Natural killer cell (primary cell): ENCODE data around the gene CXCL9. TPM values are rescaled to one million over a fixed set of nuclear protein-coding genes. Genes with fewer than 3 reads are reported as not detected.
"Not testable (repeated sequence)": the region's sequence is repeated elsewhere in the genome, so short reads cannot be mapped to it uniquely, and the experiment has no call there.

Experiments used
- ATAC-seq, 3 donors: fragments of 150-1000 bp in 2 of 3; fragments of 200-7000 bp in 1 of 3; cut with Tn5 transposase; 1 replicate in 1 of 3; 2 replicates in 2 of 3; pipeline ENCODE4 v1.10.0; 2021; ENCODE audit warnings: mild to moderate bottlenecking in 2 of 3, moderate library complexity in 2 of 3
- DNase-seq, 2 donors: peaks; one replicate each; pipeline versions ENCODE4 v3.0.0 to v3.0.0-alpha.2; 2013 to 2021; ENCODE audit warnings: mixed read lengths in 1 of 2
- H3K27ac ChIP-seq: one replicate; pipeline ENCODE4 v1.5.1; 2013; ENCODE audit warnings: mild to moderate bottlenecking, low read length
- H3K27me3 ChIP-seq: one replicate; pipeline ENCODE4 v1.6.1; 2013; ENCODE audit warnings: low read length; ENCODE audit not compliant: control insufficient read depth, insufficient read depth
- H3K36me3 ChIP-seq: one replicate; pipeline ENCODE4 v1.6.1; 2013; ENCODE audit warnings: low read length; ENCODE audit not compliant: control insufficient read depth, insufficient read depth
- H3K4me1 ChIP-seq: one replicate; pipeline ENCODE4 v1.6.1; 2013; ENCODE audit warnings: low read length; ENCODE audit not compliant: control insufficient read depth, insufficient read depth
- H3K4me3 ChIP-seq: one replicate; pipeline ENCODE4 v1.5.1; 2013; ENCODE audit warnings: low read length
- H3K9me3 ChIP-seq: one replicate; pipeline ENCODE4 v1.6.1; 2013; ENCODE audit warnings: low read length; ENCODE audit not compliant: control insufficient read depth, insufficient read depth
- H3K27ac Mint-ChIP-seq, 2 donors: one replicate each; pipeline ENCODE4 v1.8.0; 2022; ENCODE audit warnings: mild to moderate bottlenecking in 2 of 2, mixed read lengths in 2 of 2, moderate library complexity in 1 of 2
- H3K27me3 Mint-ChIP-seq, 2 donors: one replicate each; pipeline ENCODE4 v1.8.0; 2022; ENCODE audit warnings: low read depth in 2 of 2, mixed read lengths in 2 of 2
- H3K36me3 Mint-ChIP-seq: one replicate; pipeline ENCODE4 v1.8.0; 2022; ENCODE audit warnings: mixed read lengths
- H3K4me1 Mint-ChIP-seq, 2 donors: one replicate each; pipeline ENCODE4 v1.8.0; 2022; ENCODE audit warnings: mixed read lengths in 2 of 2
- H3K4me3 Mint-ChIP-seq: one replicate; pipeline ENCODE4 v1.8.0; 2022; ENCODE audit warnings: mild to moderate bottlenecking, moderate library complexity, mixed read lengths
- H3K9me3 Mint-ChIP-seq, 2 donors: one replicate each; pipeline ENCODE4 v1.8.0; 2022; ENCODE audit warnings: mixed read lengths in 2 of 2
- CTCF ChIP-seq: fragments of 200-600 bp; IDR thresholded peaks from one replicate; pipeline ENCODE4 v1.8.0; 2022; ENCODE audit warnings: antibody characterized with exemption
- WGBS: methylation state at CpG from one replicate; pipeline ENCODE4 v1.1.7; 2013; ENCODE audit warnings: missing lambda C conversion rate; ENCODE audit not compliant: insufficient coverage; 5-methylcytosine and 5-hydroxymethylcytosine counted together
- intact Hi-C: fragments of 100-400 bp; cut with micrococcal nuclease; formaldehyde crosslinking; loops from one replicate; pipeline ENCODE4 v1.14.2; 2022
- total RNA-seq, 4 donors: library from RNA; stranded (reverse); fragments of 120-200 nt in 1 of 4; gene quantifications; one replicate each; pipeline versions ENCODE4 v1.2.3 to v1.2.4, GENCODE V29; 2013 to 2022

Gene CXCL9
- total RNA-seq, 3 donors from 2014 or later (not counting 1 experiment from before 2014, with no cell fraction given): not detected

GRCh38 chr4:76001700-76002099, 5.6 kb downstream of the CXCL9 start:
- Histone ChIP-seq H3K27ac (no peak overlapping the region), H3K4me3 (no peak overlapping the region), H3K9me3 (no peaks in the 10 kb centered on the region), H3K27me3 (no peaks in the 10 kb centered on the region), H3K36me3 (no peaks in the 10 kb centered on the region), H3K4me1 (no peaks in the 10 kb centered on the region)
- no peaks in the 10 kb centered on the region for H3K4me1 Mint-ChIP-seq
- ATAC-seq (no peak), DNase-seq (no peak)
- 76% methylated on average over 6 of the region's 7 CpGs for WGBS
- peaks cover 14 to 17% of the 10 kb centered on the region in 2 donors for H3K27me3 Mint-ChIP-seq
- H3K9me3 Mint-ChIP-seq: no peaks in the 10 kb centered on the region
- TF ChIP-seq CTCF: no peak
- H3K36me3 Mint-ChIP-seq: no peaks in the 10 kb centered on the region
- H3K27ac Mint-ChIP-seq: no peak overlapping the region
- intact Hi-C loops: no loop called here
- no peak overlapping the region for H3K4me3 Mint-ChIP-seq

- WGBS: 86% methylated on average over 1 of the region's 1 CpG
- no peak for DNase-seq
Observed at GRCh38 chr4:76000279-76000678, 7.0 kb downstream of the CXCL9 start.

GRCh38 chr4:75998525-75999147, 8.7 kb downstream of the CXCL9 start:
- WGBS: 83% methylated on average over 2 of the region's 2 CpGs
- intact Hi-C loops, DNase-seq, H3K9me3 Mint-ChIP-seq, H3K9me3 ChIP-seq, H3K4me3 Mint-ChIP-seq, H3K27me3 ChIP-seq, ATAC-seq, H3K36me3 Mint-ChIP-seq, H3K36me3 ChIP-seq, H3K4me1 Mint-ChIP-seq, H3K27ac ChIP-seq, H3K27ac Mint-ChIP-seq, H3K4me1 ChIP-seq, H3K4me3 ChIP-seq: not testable (repeated sequence)
- peaks cover 6 to 10% of the 10 kb centered on the region in 2 donors for H3K27me3 Mint-ChIP-seq

More at GRCh38 chr4:76000279-76000678, 7.0 kb downstream of the CXCL9 start:
- Histone ChIP-seq H3K4me1 (no peaks in the 10 kb centered on the region), H3K27me3 (no peaks in the 10 kb centered on the region), H3K9me3 (no peaks in the 10 kb centered on the region), H3K27ac (no peak overlapping the region), H3K4me3 (no peak overlapping the region), H3K36me3 (no peaks in the 10 kb centered on the region)
- Mint-ChIP-seq H3K4me3 (no peak overlapping the region), H3K9me3 (no peaks in the 10 kb centered on the region), H3K4me1 (no peaks in the 10 kb centered on the region), H3K36me3 (no peaks in the 10 kb centered on the region), H3K27me3 (peaks cover 14% of the 10 kb centered on the region in 2 donors), H3K27ac (no peak overlapping the region)
- TF ChIP-seq CTCF: no peak
- intact Hi-C loops: no loop called here
- ATAC-seq: no peak

GRCh38 chr4:75997946-75998345, 9.4 kb downstream of the CXCL9 start:
- H3K36me3 ChIP-seq: no peaks in the 10 kb centered on the region
- H3K9me3 Mint-ChIP-seq: no peaks in the 10 kb centered on the region
- no peak overlapping the region for H3K27ac ChIP-seq
- no peaks in the 10 kb centered on the region for H3K9me3 ChIP-seq
- H3K27me3 Mint-ChIP-seq: peaks cover 7% of the 10 kb centered on the region in 2 donors
- H3K4me3 ChIP-seq: no peak overlapping the region
- H3K4me1 Mint-ChIP-seq: no peaks in the 10 kb centered on the region
- no peaks in the 10 kb centered on the region for H3K27me3 ChIP-seq
- no peak overlapping the region for H3K4me3 Mint-ChIP-seq
- DNase-seq: no peak
- no peaks in the 10 kb centered on the region for H3K36me3 Mint-ChIP-seq
- ATAC-seq: no peak
- TF ChIP-seq CTCF: no peak
- WGBS: 90% methylated on average over 2 of the region's 2 CpGs
- intact Hi-C loops: no loop called here
- H3K27ac Mint-ChIP-seq: no peak overlapping the region
- H3K4me1 ChIP-seq: no peaks in the 10 kb centered on the region
